HepG2 (cell line): ENCODE results near the gene HMBS. TPM values are rescaled to one million over a fixed set of nuclear protein-coding genes. Genes with fewer than 3 reads are reported as not detected.

Experiments used
- ATAC-seq: fragments of 200-7000 bp; cut with Tn5 transposase; 3 replicates; pipeline ENCODE4 v1.9.1; 2020; ENCODE audit warnings: mild to moderate bottlenecking, moderate library complexity
- Bru-seq: library from RNA; stranded (reverse); fragments of 400-500 nt; gene quantifications from one replicate; lab custom pipeline; 2021; lab: Mats Ljungman, UMichigan
- BruChase-seq, 2 experiments: library from RNA; stranded (reverse); fragments of 400-500 nt; gene quantifications; one replicate each; lab custom pipeline; 2021; lab: Mats Ljungman, UMichigan
- BruUV-seq: library from RNA; stranded (reverse); fragments of 400-500 nt; replicated peaks from 2 replicates; lab custom pipeline; 2021; lab: Mats Ljungman, UMichigan
- CTCF ChIA-PET: fragments of 300-600 bp; formaldehyde crosslinking; extraction: SDS; loops from one replicate; lab custom pipeline; 2021; ENCODE audit warnings: low total read pairs, inconsistent platforms, low intra/inter-chr PET ratio; lab: Yijun Ruan, JAX
- POLR2A ChIA-PET: fragments of 350-600 bp; sonication (Branson Sonifier 250); formaldehyde crosslinking; loops from one replicate; lab custom pipeline; 2020; ENCODE audit warnings: antibody characterized with exemption, inconsistent platforms; lab: Yijun Ruan, JAX
- DNase-seq: peaks from one replicate; pipeline ENCODE4 v3.0.0-alpha.2; 2015; ENCODE audit warnings: low spot score
- FAIRE-seq: peaks from 3 replicates; lab custom pipeline; 2011; peaks lifted over from hg19 to GRCh38; lab: Jason Lieb, UNC
- H2AFZ ChIP-seq: one replicate; pipeline ENCODE4 v1.6.1; 2011; ENCODE audit warnings: low read length, inconsistent platforms
- H3K27ac ChIP-seq: fragments of 300-600 bp; 3 replicates; pipeline ENCODE4 v1.8.0; 2011; ENCODE audit warnings: mixed run types, mild to moderate bottlenecking, mixed read lengths, low read length, inconsistent platforms; ENCODE audit not compliant: insufficient read depth; ENCODE audit errors: extremely low read length
- H3K27me3 ChIP-seq, 2 experiments: fragments of 200-600 bp in 1 of 2; 2 replicates in 1 of 2; 3 replicates in 1 of 2; pipeline versions ENCODE4 v1.6.0 to v1.8.0; 2011; ENCODE audit warnings: low read length in 2 of 2, mild to moderate bottlenecking in 2 of 2, moderate library complexity in 2 of 2, inconsistent platforms in 1 of 2; ENCODE audit not compliant: insufficient read depth in 2 of 2, control insufficient read depth in 1 of 2
- H3K36me3 ChIP-seq, 2 experiments: fragments of 200-600 bp in 1 of 2; replicated peaks in 1 of 2; 2 replicates in 1 of 2; 3 replicates in 1 of 2; pipeline versions ENCODE4 v1.5.1 to v1.8.0; 2011; ENCODE audit warnings: low read length in 2 of 2, inconsistent platforms in 1 of 2; ENCODE audit not compliant: insufficient read depth in 2 of 2, control insufficient read depth in 1 of 2
- H3K4me1 ChIP-seq: 2 replicates; pipeline ENCODE4 v1.5.1; 2012; ENCODE audit warnings: low read length, inconsistent platforms; ENCODE audit not compliant: insufficient read depth
- H3K4me2 ChIP-seq: 2 replicates; pipeline ENCODE4 v1.6.0; 2011; ENCODE audit warnings: low read depth, low read length, inconsistent platforms
- H3K4me3 ChIP-seq, 3 experiments: fragments of 200-600 bp in 1 of 3; sonication (generic), shearing (Covaris generic) in 1 of 3; replicated peaks in 1 of 3; 2 replicates each; pipeline ENCODE4 v1.5.1; 2011 to 2016; ENCODE audit warnings: low read length in 3 of 3, inconsistent platforms in 2 of 3, low read depth in 2 of 3, mild to moderate bottlenecking in 2 of 3, control low read depth in 1 of 3, mixed read lengths in 1 of 3; ENCODE audit not compliant: insufficient read depth in 1 of 3
- H3K79me2 ChIP-seq: one replicate; pipeline ENCODE4 v1.6.1; 2011; ENCODE audit warnings: low read length, inconsistent platforms; ENCODE audit not compliant: insufficient read depth
- H3K9ac ChIP-seq: 2 replicates; pipeline ENCODE4 v1.6.0; 2011; ENCODE audit warnings: mild to moderate bottlenecking, low read depth, low read length, inconsistent platforms; ENCODE audit not compliant: insufficient read depth
- H3K9me3 ChIP-seq: 2 replicates; pipeline ENCODE4 v1.5.1; 2012; ENCODE audit warnings: mild to moderate bottlenecking, low read length
- H4K20me1 ChIP-seq: 2 replicates; pipeline ENCODE4 v1.6.0; 2011; ENCODE audit warnings: inconsistent platforms, mild to moderate bottlenecking, low read length, moderate library complexity; ENCODE audit not compliant: insufficient read depth
- CCAR2 ChIP-seq: fragments of 200-400 bp; formaldehyde crosslinking; optimal IDR thresholded peaks from 2 replicates; pipeline ENCODE3; 2018; ENCODE audit warnings: low read depth, mild to moderate bottlenecking, low read length, moderate library complexity
- CREM ChIP-seq, 2 experiments: sonication (generic) in 1 of 2; formaldehyde crosslinking in 1 of 2; IDR thresholded peaks; 2 replicates each; pipeline versions ENCODE4 v1.4.0 to v1.6.1; 2016 to 2020; ENCODE audit warnings: antibody characterized with exemption in 1 of 2, mild to moderate bottlenecking in 1 of 2, missing genetic modification reagents in 1 of 2
- DPF2 ChIP-seq: sonication (generic); formaldehyde crosslinking; IDR thresholded peaks from 2 replicates; pipeline ENCODE4 v1.4.0; 2020; ENCODE audit warnings: mild to moderate bottlenecking, low read depth, missing genetic modification reagents, borderline replicate concordance
- GPN1 ChIP-seq: sonication (generic); formaldehyde crosslinking; IDR thresholded peaks from 2 replicates; pipeline ENCODE4 v1.5.1; 2020; ENCODE audit warnings: missing genetic modification reagents, borderline replicate concordance
- PHF20 ChIP-seq: sonication (generic); formaldehyde crosslinking; IDR thresholded peaks from 2 replicates; pipeline ENCODE4 v1.5.0; 2020; ENCODE audit warnings: mild to moderate bottlenecking, missing genetic modification reagents
- SALL2 ChIP-seq: sonication (generic); formaldehyde crosslinking; IDR thresholded peaks from 2 replicates; pipeline ENCODE4 v1.8.1; 2023; ENCODE audit warnings: mild to moderate bottlenecking, missing genetic modification reagents, inconsistent platforms
- SMAD9 ChIP-seq: sonication (generic); formaldehyde crosslinking; IDR thresholded peaks from 2 replicates; pipeline ENCODE4 v1.5.1; 2020; ENCODE audit warnings: mild to moderate bottlenecking, missing genetic modification reagents
- SRSF4 ChIP-seq: fragments of 200-400 bp; formaldehyde crosslinking; IDR thresholded peaks from one replicate; pipeline ENCODE4 v1.6.1; 2018; ENCODE audit warnings: mild to moderate bottlenecking, low read depth, low read length, moderate library complexity; ENCODE audit not compliant: poor library complexity, severe bottlenecking
- YEATS2 ChIP-seq: sonication (generic); formaldehyde crosslinking; IDR thresholded peaks from 2 replicates; pipeline ENCODE4 v1.4.0; 2020; ENCODE audit warnings: missing genetic modification reagents, borderline replicate concordance
- ZNF263 ChIP-seq: sonication (generic); formaldehyde crosslinking; IDR thresholded peaks from 2 replicates; pipeline ENCODE4 v1.4.0; 2020; ENCODE audit warnings: missing genetic modification reagents
- ZNF605 ChIP-seq: sonication (generic); formaldehyde crosslinking; IDR thresholded peaks from 2 replicates; pipeline ENCODE4 v1.8.0; 2022; ENCODE audit warnings: mild to moderate bottlenecking, missing genetic modification reagents
- ZSCAN9 ChIP-seq: IDR thresholded peaks from 2 replicates; pipeline ENCODE4 v1.6.1; 2016; ENCODE audit warnings: borderline replicate concordance
- WGBS: methylation state at CpG from one replicate; pipeline ENCODE4 v1.1.6; 2017; ENCODE audit warnings: low lambda C conversion rate; 5-methylcytosine and 5-hydroxymethylcytosine counted together
- in situ Hi-C: cut with HindIII; loops from 2 replicates; pipeline ENCODE4 v1.10.0; 2017; ENCODE audit warnings: low pct_unique_long_range_greater_than_20kb; ENCODE audit not compliant: extremely low pct_ligation_motif_present
- intact Hi-C: fragments of 100-400 bp; cut with micrococcal nuclease; formaldehyde crosslinking; loops from one replicate; pipeline ENCODE4 v1.10.0; 2022; ENCODE audit not compliant: unreplicated experiment
- long read RNA-seq, 2 experiments: library from RNA in 1 of 2; library from polyadenylated mRNA in 1 of 2; stranded (forward) in 1 of 2; unstranded in 1 of 2; transcript quantifications; one replicate each; pipeline ENCODE4 v2.0.0, GENCODE V29; 2019 to 2022
- polyA minus RNA-seq, 3 experiments: library from RNA; depleted of rRNA, polyadenylated mRNA; stranded (reverse); fragments of >200 nt; gene quantifications; 2 replicates each; pipeline ENCODE4 v1.2.3, GENCODE V29; 2011; ENCODE audit warnings: low replicate concordance in 1 of 3
- polyA plus RNA-seq, 8 experiments: library from polyadenylated mRNA; depleted of rRNA in 3 of 8; stranded (reverse) in 7 of 8; unstranded in 1 of 8; fragments of >200 nt; fragmentation: Illumina TruSeq in 4 of 8; extraction: Trizol in 4 of 8; gene quantifications; 2 replicates each; pipeline versions ENCODE4 v1.2.1 to v1.2.3, GENCODE V29; 2011 to 2016; ENCODE audit warnings: low read depth in 4 of 8, missing spikeins in 1 of 8, mixed read lengths in 1 of 8; ENCODE audit not compliant: insufficient read depth in 1 of 8
- total RNA-seq, 5 experiments: library from RNA; depleted of rRNA; stranded (reverse); fragments of >200 nt; fragmentation: Illumina TruSeq; extraction: Trizol; gene quantifications; 2 replicates each; pipeline ENCODE4 v1.2.3, GENCODE V29; 2016; ENCODE audit warnings: low read depth in 1 of 5
- TF ChIP-seq, protein P1 (sequence below): sonication (generic); formaldehyde crosslinking; IDR thresholded peaks from 2 replicates; pipeline ENCODE4 v1.4.0; 2020; ENCODE audit warnings: missing genetic modification reagents
- TF ChIP-seq, protein P2 (sequence below): sonication (generic); IDR thresholded peaks from 2 replicates; pipeline ENCODE4 v1.6.1; 2016; ENCODE audit warnings: low read depth, borderline replicate concordance

Gene HMBS
- total RNA-seq (2016; rRNA removed; fragmentation: Illumina TruSeq; extraction: Trizol) (9.4 and 14.0 TPM in 2 replicates), polyA plus RNA-seq (2011; rRNA removed) (46.8 and 46.9 TPM in 2 replicates), polyA minus RNA-seq (2011; rRNA and poly(A)+ RNA removed; ENCODE audit: low replicate concordance) (40.3 and 66.3 TPM in 2 replicates), Bru-seq, nascent RNA (percentile 77 among the genes with signal in this experiment), BruChase-seq, experiment 1, labeled RNA remaining after a 6-hour chase (percentile 80 among the genes with signal in this experiment), BruChase-seq, experiment 2, labeled RNA remaining after a 2-hour chase (percentile 82 among the genes with signal in this experiment)
- total RNA-seq (2016; cell fraction: cytosol; rRNA removed; fragmentation: Illumina TruSeq; extraction: Trizol; ENCODE audit: low read depth) = 11.3 and 12.0 TPM in 2 replicates
- 10.3 and 11.8 TPM in 2 replicates for total RNA-seq (2016; cell fraction: insoluble cytoplasmic fraction; rRNA removed; fragmentation: Illumina TruSeq; extraction: Trizol)
- total RNA-seq (2016; cell fraction: membrane; rRNA removed; fragmentation: Illumina TruSeq; extraction: Trizol) = 17.7 and 22.9 TPM in 2 replicates
- 19.9 and 22.9 TPM in 2 replicates for total RNA-seq (2016; cell fraction: nucleus; rRNA removed; fragmentation: Illumina TruSeq; extraction: Trizol)
- 36.8 and 52.6 TPM in 2 replicates for polyA plus RNA-seq (2011; cell fraction: cytosol; rRNA removed)
- polyA plus RNA-seq (2011; cell fraction: nucleus; rRNA removed) = 114 and 141 TPM in 2 replicates
- polyA plus RNA-seq (2012) = 25.3 and 27.5 TPM in 2 replicates
- 41.8 and 50.4 TPM in 2 replicates for polyA plus RNA-seq (2016; cell fraction: cytosol; fragmentation: Illumina TruSeq; extraction: Trizol; ENCODE audit: low read depth)
- 59.7 and 64.5 TPM in 2 replicates for polyA plus RNA-seq (2016; cell fraction: insoluble cytoplasmic fraction; fragmentation: Illumina TruSeq; extraction: Trizol; ENCODE audit: low read depth)
- 48.2 and 57.5 TPM in 2 replicates for polyA plus RNA-seq (2016; cell fraction: membrane; fragmentation: Illumina TruSeq; extraction: Trizol; ENCODE audit: low read depth)
- polyA plus RNA-seq (2016; cell fraction: nucleus; fragmentation: Illumina TruSeq; extraction: Trizol; ENCODE audit: insufficient read depth, low read depth) = 85.4 and 92.8 TPM in 2 replicates
- polyA minus RNA-seq (2011; cell fraction: cytosol; rRNA and poly(A)+ RNA removed) = 14.4 and 18.5 TPM in 2 replicates
- polyA minus RNA-seq (2011; cell fraction: nucleus; rRNA and poly(A)+ RNA removed) = 22.6 and 26.1 TPM in 2 replicates
- long read RNA-seq, experiment 1, transcript HMBS-201 (14 exons, 1,501 nt) = major isoform, 65 of 92 reads
- long read RNA-seq, experiment 1, partial matches to known transcripts = 2 of 92 reads
- long read RNA-seq, experiment 1, other reads (novel, unspliced or antisense) = 23 of 92 reads
- long read RNA-seq, experiment 2, transcript HMBS-201 (14 exons, 1,501 nt) = major isoform, 52 of 75 reads
- long read RNA-seq, experiment 2, partial matches to known transcripts = 6 of 75 reads
- long read RNA-seq, experiment 2, other reads (novel, unspliced or antisense) = 14 of 75 reads

- no peaks in the 10 kb centered on the region; a peak in 1 of 5 replicates for H3K27me3 ChIP-seq
- POLR2A ChIA-PET = interaction anchor here (0.6 to 3.8 kb wide), 42 partner anchors 8 to 464 kb away, joined by 3 to 109 read pairs (median 4); partner anchors contain the start of genes BCL9L, C2CD2L, CBL and CENATAC
- H3K36me3 ChIP-seq = peaks cover 4 to 26% of the 10 kb centered on the region in 2 experiments
- BruUV-seq = TSS peak; percentile 97
- FAIRE-seq (peak; percentile 93), DNase-seq (peak; percentile 92), ATAC-seq (peak; percentile 89)
- intact Hi-C loops = no loop called here
- peak within 1 kb of the TSS; percentile 98 for H3K27ac ChIP-seq
- peak within 1 kb of the TSS; percentile 93 for H3K9ac ChIP-seq
- H2AFZ ChIP-seq = peak within 1 kb of the TSS; percentile 92
- peak within 1 kb of the TSS; percentile 89 for H3K4me2 ChIP-seq
- H3K4me1 ChIP-seq = peaks cover 30% of the 10 kb centered on the region
- no peaks in the 10 kb centered on the region for H4K20me1 ChIP-seq
- WGBS = under 1% methylated on average over 21 of the region's 45 CpGs
- peak within 1 kb of the TSS; percentile 71 to 93 (median 77) for H3K4me3 ChIP-seq
- no peaks in the 10 kb centered on the region for H3K9me3 ChIP-seq
- in situ Hi-C loops = no loop called here
- peaks cover 14% of the 10 kb centered on the region for H3K79me2 ChIP-seq
- CTCF ChIA-PET = no interaction called here
- TF ChIP-seq DPF2 (CRISPR knock-in tag) = 0 out of 2 replicates have a peak, but pooled peaks have one; percentile 37
- TF ChIP-seq ZSCAN9 (CRISPR knock-in tag) = no peak; the same call in 1 of the 2 replicates
- TF ChIP-seq CCAR2 = no peak
- TF ChIP-seq, protein P1, sequence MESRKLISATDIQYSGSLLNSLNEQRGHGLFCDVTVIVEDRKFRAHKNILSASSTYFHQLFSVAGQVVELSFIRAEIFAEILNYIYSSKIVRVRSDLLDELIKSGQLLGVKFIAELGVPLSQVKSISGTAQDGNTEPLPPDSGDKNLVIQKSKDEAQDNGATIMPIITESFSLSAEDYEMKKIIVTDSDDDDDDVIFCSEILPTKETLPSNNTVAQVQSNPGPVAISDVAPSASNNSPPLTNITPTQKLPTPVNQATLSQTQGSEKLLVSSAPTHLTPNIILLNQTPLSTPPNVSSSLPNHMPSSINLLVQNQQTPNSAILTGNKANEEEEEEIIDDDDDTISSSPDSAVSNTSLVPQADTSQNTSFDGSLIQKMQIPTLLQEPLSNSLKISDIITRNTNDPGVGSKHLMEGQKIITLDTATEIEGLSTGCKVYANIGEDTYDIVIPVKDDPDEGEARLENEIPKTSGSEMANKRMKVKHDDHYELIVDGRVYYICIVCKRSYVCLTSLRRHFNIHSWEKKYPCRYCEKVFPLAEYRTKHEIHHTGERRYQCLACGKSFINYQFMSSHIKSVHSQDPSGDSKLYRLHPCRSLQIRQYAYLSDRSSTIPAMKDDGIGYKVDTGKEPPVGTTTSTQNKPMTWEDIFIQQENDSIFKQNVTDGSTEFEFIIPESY = 0 out of 2 replicates have a peak, but pooled peaks have one; percentile 9
- peak; percentile 80; the same call in 1 of the 2 replicates for TF ChIP-seq ZNF605 (CRISPR knock-in tag)
- TF ChIP-seq GPN1 = no peak
- TF ChIP-seq SRSF4 = no peak
- TF ChIP-seq SALL2 (CRISPR knock-in tag) = peak; percentile 48; the same call in 1 of the 2 replicates
- TF ChIP-seq, protein P2, sequence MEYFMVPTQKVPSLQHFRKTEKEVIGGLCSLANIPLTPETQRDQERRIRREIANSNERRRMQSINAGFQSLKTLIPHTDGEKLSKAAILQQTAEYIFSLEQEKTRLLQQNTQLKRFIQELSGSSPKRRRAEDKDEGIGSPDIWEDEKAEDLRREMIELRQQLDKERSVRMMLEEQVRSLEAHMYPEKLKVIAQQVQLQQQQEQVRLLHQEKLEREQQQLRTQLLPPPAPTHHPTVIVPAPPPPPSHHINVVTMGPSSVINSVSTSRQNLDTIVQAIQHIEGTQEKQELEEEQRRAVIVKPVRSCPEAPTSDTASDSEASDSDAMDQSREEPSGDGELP = peak; percentile 90; the same call in 1 of the 2 replicates
- peak; percentile 87 for TF ChIP-seq YEATS2 (CRISPR knock-in tag)
- no peak; the same call in 1 of the 2 replicates for TF ChIP-seq SMAD9
- TF ChIP-seq CREM (IDR thresholded peaks at IDR 0.05) = peak; percentile 93
- peak; percentile 51; the same call in 1 of the 2 replicates for TF ChIP-seq CREM (CRISPR knock-in tag; IDR thresholded peaks at IDR 0.05)
- peak; percentile 80 for TF ChIP-seq PHF20
- 0 out of 2 replicates have a peak, but pooled peaks have one; percentile 42 for TF ChIP-seq ZNF263 (CRISPR knock-in tag)
Observed at GRCh38 chr11:119084663-119085436, at the start of gene HMBS. TSS of gene HMBS (plus strand) at chr11:119084881. CDS start at chr11:119085034, 153 bp downstream.
